Activated CD8-positive, alpha-beta memory T cell treated with anti-CD3 and anti-CD28 coated beads, Interleukin-2, amount 50 U/mL, for 4 hours (primary cell): ENCODE data around the gene NFATC3.

Source experiments
- DNase-seq: peaks from one replicate; pipeline ENCODE4 v3.0.0-alpha.2; 2020

NFATC3 gene

DNA sequence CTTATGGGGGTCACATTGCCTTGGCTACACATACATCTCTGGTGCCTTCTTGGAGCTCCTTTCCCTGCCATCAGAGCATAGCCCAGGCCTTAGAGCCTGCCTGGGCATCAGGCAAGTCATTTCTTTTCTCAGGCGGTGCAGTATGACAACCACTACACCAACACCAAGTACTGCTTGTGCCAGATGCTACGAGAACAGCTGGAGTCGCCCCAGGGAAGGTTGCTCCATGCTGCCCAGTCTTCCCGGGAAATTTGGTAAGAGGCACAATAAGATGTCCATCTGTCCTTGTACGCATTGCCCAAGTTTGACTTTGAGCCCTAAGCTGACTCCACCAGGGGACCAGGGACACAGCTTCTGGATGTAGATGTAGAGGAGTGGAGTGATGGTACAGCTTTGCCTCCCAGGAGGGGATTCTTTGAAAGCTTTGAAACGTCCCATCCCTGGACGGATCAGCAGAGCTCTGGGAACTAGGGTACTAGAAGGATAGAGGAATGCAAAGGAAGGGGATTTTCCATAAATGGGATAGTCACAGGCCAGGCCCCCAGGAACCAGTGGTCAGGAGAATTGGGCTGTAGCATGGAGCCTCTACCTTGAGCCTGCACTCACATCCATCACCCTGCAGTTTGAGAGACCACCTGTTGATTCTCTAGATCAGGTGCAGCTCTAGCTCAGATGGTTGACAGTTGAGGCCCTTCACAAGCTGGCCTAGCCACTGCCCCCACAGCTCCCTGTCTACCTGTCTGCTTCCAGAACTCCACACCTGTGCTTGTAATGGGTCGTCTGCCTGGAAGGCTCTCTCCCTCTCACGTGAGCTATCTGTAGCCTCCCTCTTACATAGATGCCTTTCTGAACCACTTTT is 11.0 kb upstream of the NFATC3 start:
- no peak for DNase-seq

DNA sequence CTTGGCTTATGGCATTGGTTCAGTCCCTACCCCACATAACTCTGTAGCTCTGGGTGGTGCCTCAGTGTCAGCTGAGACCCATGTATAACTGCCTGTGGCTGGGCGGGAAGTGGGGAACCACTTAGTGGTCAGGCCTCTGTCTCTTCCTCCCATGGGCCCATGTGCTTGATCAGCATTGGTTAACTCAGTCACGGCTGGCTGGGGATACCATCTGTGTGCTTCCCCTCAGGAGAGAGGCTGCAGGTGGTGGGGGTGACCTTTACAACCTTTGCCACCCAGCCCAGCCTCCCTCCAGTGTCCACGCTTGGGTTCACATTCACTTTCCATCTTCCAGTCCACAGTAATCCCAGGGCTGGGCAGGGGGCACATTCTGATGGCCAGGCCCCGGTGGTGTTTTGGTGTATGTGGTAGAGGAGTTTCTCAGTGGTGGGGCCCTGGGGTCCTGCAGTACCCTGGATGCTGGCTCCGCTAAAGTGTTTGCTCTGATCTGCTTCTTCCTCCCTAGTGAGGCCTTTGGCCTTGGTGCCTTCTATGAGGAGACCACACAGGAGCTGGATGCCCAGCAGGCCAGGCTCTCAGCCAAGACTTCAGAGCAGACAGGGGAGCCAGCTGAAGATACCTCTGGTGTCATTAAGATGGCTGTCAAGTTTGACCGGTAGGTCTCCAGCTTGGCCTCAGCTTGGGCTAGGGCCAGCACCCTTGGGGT is 10.2 kb upstream of the NFATC3 start:
- peak; percentile 52 for DNase-seq

DNA sequence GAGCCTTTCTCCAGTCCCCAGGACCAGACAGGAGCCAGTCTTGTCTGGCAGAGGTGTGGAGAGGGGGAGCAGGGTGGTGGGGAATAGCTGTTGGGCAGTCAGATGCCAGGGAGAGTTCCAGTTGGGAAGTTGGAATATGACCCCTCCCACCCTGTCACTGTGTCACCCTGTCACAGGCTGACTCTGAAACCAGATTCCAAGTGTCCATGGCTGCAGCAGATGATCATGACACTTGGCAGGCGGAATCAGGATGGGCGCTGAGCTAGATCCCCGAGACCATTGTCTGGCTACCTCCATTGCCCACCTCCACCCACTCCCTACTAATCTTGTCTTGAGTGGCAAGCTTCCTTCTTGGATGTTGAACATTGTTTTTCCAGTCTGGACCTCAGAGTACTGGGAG is 9.2 kb upstream of the NFATC3 start:
- DNase-seq, result no peak

DNA sequence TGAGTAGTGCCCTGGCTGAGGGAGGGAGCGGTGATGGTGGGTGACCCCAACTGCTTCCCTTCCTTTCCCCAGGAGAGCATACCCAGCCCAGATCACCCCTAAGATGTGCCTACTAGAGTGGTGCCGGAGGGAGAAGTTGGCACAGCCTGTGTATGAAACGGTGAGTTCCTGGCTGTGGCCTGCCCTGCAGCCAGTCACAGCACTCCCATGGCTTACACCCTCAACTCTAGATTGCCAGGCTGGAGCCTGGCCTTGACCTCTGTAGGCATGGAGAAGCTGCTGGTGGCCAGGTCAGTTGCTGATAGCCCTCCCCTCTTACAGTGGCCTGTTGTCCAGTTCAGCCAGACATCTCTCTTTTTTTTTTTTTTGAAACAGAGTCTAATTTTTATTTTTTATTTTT is 8.6 kb upstream of the NFATC3 start:
- DNase-seq, result no peak

DNA sequence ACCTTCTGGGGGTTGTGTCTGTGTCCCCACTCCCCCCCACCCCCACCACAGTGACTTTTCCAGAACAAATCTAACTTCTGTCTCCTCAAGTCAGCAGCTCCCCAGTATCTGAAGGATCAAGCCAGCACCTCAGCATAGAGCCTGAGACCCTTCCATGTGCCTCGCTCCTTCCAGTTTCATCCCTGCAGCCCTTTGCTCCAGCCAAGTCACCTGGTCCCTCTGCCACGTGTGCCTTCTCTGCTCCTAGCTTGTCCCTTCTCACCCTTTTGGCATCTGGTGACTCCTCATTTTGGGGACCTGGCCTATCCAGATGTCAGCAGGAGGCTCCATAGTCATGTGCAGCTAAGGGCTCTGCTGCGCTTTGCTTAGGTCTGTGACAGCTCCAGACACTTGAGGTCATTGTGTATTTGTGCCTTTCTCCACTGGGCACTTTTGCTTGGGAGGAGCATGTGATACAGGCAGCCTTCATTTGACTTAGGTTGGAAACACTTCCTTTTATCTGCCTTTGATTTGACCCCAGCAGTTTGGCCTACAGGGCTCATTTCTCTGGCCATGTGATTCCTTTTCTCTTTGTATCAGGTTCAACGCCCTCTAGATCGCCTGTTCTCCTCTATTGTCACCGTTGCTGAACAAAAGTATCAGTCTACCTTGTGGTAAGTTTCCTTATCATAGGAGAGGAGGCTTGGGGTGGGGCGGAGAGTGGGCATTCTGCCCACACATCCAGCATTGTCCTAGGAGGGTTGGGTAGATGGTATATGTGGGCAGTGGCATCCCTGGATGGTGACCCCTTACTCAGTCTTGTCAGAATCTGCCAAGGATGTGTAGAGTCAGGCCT is 7.1 kb upstream of the NFATC3 start:
- DNase-seq, result no peak

DNA sequence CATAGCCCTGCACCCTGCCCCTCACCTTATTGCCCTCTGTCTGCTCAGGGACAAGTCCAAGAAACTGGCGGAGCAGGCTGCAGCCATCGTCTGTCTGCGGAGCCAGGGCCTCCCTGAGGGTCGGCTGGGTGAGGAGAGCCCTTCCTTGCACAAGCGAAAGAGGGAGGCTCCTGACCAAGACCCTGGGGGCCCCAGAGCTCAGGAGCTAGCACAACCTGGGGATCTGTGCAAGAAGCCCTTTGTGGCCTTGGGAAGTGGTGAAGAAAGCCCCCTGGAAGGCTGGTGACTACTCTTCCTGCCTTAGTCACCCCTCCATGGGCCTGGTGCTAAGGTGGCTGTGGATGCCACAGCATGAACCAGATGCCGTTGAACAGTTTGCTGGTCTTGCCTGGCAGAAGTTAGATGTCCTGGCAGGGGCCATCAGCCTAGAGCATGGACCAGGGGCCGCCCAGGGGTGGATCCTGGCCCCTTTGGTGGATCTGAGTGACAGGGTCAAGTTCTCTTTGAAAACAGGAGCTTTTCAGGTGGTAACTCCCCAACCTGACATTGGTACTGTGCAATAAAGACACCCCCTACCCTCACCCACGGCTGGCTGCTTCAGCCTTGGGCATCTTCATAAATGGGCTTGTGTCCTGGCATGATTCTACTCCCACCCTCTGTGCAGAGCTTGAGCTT is 6.3 kb upstream of the NFATC3 start:
- peak; percentile 33 for DNase-seq

DNA sequence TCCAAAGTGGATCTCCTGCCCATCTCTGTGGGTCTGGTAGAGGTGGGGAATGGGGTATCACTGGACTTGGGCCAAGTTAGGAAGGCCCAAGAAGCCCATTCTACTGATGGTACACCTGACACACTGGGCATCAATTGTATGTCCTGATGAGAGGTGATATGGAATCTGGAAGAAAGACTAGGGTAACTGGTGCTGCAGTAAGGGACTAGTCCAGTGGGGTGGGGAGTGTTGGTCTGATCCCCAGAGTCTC is 5.9 kb upstream of the NFATC3 start:
- DNase-seq, result no peak

DNA sequence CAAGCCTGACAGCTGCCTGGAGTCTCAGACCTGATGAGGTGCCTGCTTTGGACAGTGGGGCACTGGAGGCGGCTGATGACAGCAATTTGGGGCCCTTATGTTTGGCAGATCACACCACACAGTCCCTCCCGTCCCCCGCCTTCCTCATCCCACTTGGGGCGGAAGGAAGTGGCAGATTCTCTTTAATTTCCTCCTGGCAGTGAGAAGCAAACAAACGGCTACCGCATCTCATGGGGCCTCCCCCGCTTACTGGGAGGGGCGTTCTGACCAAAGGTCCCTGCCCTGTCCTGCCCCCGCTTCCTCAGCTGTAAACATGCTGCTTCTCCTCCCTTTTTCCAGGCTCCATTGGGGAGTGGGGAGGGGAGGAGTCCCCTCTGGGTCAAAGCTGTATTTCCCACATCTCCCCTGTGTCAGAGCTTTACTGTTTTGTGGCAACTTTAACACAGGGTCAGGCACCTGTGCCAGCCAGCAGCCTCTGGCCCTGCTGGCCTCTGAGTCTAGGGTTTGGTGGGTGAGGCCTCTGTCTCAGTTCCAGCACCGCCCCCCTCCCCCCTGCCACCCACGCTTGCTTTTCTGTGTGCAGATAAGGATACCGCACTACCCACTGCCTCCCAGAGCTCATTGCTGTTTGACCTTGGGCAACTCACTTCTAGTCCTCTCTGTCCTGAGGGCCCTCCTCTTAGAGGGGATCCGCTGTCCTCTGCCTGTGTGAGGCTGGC is 5.4 kb upstream of the NFATC3 start:
- DNase-seq, result peak; percentile 68

DNA sequence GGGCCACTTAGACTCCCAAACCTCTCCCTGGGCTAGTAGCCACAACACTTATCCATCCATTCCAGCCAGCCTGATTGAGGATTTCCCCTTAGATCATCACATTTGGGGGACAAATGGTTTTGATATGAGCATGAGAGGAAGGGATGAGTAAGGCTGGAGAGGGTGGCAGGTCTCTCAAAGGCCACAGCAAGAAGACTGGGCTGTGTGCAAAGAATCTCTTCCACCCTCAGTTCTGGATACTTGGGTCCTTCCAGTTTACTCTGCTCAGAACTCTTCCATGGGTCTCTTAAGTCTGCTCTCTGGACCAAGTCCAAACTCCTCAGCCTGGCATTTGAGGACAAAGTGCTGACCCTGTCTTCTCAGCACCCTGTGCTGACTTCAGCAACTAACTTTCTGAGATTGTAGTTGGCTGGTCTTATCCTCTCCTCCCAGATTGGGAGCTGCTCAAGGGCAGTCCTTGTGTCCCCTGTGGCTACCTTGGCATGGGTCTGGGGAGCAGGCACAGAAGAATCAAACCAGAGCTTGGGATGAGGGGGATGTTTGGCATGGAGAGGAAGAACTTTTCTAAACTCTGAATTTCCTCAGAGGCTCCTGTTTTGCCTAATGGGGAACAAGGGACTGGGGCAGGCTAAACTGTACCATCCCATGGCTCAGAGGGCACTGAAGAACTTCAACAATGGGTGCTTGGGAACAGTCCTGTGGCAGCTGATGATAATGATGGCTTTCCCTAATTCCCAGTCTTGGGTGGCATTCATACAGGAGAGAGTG is 3.1 kb upstream of the NFATC3 start:
- DNase-seq, result no peak

DNA sequence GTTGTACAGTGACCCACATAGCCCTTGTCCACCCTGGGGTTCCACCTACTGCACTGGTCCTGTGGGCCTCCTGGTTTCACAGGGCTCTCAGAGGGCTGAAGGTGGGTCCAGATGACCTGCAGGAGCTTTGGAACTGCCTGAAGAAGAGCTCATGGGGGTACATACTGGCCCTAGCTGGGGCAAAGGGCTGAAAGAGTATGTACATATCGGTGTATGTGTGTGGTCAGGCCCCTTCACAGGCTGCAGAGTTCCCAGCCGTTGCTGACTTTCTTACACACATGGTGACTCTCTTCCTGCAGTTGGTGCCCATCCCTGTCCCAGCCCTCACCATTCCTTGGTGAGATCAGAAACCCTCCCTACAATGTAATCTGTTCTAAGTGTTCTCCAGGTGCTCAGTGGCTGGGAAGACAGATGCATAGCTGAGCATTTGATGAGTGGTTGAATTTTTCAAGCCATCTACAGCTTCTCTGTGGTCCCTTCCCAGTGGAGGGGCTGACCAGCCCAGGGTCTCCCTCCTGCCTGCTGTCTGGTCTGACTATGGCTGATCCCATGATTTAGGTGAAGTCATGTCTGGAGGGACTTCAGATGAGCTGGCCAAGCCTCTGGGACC is 2.4 kb upstream of the NFATC3 start:
- peak; percentile 12 for DNase-seq

DNA sequence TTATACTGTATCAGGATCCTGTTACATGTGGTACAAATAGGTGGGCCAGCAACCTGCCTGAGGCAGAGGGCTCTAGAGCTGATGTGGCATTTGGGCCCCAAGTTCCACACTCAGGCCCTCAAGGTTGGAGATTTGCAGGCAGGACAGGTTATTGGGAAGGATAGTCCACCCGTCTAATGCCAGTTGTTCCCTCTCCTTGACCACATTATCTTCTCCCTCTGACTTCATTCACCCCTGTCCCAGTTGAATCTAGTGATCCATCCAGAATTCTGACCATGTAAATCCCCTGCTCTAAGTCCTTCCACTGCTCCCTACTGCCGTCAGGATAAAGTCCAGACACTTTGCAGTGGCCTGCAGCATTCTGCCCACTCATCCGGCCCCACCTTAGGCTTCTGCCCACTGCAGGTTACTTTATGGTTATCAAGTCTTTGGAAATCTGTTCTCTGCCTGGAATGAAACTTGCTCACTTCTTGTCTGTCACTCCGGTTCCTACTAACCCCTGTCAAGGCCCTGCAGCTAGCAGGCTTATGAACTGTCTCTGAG is 1.9 kb upstream of the NFATC3 start:
- DNase-seq, result no peak

DNA sequence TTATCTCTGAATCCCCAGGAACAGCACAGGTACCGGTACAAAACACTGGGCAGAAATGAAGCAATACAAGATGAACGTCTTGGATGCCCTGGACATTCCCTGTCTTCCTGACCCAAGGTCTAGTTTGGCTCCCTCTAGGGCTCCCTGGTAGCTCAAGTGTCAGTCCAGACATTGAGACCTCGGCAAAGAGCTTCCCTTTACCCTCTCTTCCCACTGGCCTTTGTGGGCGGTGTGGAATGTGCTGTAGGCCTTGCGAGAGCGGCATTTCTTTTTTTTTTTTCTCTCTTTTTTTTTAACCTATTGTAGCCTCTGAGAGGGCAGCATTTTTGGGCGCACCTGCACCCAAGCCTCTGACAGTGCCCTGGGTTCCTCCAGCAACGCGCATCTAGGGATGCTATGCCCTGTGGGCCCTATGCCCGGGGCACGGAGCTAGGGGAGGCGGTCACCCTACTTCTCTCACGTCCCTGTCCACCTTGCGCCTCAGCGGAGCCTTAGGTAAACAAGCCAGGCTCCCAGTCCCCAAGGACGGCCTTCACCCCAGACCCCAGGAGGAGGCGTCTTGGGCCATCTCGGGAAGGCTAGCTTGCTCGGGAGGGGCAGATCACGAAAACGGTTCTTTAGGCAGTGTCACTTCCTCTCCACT is 1.2 kb upstream of the NFATC3 start:
- peak; percentile 14 for DNase-seq

DNA sequence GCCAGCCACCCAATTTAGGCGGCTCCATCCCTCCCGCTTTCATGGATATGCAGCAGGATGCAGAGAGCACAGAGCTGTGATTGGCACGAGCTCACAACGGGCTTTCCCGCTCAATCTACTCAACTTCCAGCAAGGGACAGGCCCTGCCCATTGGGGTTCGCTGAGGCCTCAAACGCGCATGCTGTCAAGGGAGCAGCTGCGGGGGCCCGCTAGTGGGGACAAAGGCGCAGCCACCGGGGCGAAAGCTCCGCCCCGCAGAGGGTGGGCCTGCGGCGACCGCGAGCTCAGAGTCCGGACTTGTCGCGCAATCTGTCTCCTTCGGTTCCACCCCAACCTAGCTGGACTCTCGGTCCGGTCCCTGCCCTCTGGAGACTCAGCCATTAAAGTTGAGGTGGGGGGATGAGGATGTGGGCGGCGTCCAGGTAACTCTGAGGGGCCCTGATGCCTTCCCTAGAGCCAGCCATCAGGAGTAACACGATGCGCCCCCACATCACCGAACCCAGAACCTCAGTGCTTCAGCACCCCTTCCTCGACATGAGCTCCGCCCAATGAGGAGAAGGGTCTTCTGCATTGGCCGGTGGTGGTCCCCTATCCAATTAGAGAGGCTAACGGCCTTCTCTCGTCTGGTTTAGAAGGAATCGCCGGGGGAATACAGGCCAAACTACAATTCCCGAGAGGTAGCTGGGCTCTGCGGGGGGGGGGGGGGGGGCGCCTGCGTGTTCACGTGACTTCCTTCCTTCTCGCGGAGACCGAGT is 489 bp upstream of the NFATC3 start:
- peak; percentile 82 for DNase-seq

DNA sequence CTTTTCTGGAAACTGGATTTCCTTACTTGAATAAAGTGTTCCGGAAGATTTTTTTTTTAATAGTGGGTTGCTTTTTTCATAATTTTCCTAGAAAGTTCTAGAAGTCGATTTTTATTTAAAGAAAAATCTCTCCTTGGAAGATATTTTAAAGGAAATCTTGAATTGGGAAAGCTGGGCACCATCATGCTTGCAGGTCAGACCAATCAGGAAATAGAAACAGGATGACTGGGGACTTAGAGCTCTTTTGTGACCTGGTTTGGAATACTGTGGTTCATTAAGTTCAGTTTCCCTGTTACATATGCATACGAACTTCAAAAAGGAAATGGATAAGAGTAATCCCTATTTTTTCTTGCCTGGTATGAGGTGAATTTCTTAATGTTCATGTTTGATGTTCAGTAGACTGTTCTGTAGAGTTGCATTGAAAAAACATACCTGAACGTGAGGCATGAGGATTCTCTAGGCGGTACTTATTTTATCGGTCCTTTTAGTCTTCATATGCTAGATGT is 1.2 kb downstream of the NFATC3 start:
- DNase-seq, result no peak

DNA sequence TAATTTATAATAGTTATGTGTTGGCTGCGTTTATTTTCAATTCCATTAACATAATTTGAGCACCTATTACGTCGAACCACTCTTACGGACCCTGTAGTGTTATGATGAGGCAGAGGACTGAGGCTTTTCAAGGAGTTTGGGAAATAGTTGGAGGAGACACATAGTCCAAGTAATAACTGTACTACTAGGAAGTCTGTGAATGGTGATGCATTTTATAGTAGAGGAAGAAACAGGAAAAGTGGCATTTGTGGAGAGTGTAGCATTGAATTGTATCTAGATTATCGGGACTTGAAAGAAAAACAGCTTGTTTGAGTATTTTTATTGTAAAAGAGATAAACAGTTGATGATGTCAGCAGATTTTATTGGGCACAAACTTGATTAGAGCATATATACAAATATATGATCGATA is 1.7 kb downstream of the NFATC3 start:
- no peak for DNase-seq

DNA sequence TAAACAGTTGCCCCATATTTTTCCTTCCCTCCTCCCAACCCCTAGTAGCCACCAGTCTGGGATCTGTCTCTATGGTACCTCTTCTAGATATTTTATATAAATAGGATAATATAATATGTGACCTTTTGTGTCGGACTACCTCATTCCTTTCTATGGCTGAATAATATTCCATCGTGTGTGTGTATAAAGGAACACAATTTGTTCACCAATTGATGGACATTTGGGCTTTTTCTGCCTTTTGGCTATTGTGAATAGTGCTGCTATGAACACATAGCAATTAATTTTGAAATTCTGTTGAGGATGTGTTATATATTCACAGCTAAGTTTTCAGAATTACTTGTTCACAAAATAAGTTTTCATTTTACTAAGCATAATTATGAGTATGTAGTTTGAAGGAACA is 2.5 kb downstream of the NFATC3 start:
- DNase-seq, result no peak

DNA sequence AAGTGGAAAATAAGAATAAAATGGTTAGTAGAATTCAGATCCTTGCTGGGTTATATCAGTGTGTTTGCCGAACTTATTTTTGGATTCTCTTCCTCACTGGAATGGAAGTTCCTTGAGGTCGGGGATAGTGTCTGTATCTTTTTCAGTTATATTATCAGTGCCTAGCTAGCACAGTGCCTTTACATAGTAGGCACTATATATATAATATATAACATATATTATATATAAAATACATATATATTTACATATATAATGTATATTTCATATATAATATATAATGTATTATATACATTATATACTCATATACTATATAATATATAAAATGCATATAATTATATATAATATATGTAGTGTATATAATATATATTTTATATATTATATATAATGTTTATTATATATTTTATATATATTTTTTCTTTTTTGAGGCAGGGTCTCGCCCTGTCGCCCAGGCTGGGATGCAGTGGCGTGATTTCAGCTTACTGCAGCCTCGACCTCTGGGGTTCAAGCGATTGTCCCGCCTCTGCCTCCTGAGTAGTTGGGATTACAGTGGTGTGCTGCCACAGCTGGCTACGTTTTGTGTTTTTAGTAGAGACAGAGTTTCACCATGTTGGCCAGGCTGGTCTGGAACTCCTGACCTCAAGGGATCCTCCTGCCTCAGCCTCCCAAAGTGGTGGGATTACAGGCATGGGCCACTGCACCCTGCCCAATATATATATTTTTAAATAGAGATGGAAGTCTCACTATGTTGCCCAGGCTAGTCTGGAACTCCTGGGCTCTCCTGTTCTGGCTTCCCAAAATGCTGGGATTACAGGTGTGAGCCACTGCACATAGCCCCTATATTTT is 3.2 kb downstream of the NFATC3 start:
- no peak for DNase-seq

DNA sequence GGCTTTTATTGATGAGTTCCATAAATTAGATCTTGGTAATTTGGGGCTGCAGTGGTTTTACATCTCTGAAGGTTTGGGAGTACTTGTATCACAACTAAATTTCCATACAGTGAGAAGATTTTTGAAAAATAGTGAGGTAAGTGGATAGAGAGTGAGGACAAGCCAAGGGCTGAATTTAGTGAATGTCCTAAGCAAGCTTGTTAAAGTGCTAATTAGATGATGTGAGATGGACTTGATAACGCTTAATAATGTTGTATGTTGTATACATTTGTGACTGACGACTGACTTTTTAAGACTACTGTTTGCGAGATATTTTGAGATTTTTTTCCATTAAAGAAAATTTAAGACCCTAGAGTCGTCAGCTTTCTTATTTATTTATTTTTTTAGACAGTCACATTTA is 3.9 kb downstream of the NFATC3 start:
- no peak for DNase-seq

DNA sequence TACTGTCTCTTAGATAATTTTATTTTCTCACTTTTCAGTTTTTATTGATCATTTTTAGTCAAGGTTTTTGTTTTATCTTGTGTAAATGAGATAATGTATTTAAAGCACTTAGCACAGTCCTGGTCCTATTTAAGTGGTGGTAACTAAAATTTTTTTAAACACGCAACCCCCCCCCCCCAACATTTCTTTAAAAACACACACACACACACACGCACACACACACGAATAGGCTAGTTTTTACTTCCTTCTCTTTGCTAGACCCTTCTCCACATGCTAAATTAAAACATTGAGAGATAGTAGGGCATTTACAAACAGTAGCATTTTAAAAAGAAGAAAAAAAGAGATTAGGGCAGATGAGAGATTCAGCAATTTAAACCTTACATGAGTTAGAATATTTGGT is 5.0 kb downstream of the NFATC3 start:
- DNase-seq, result no peak
